TTC549 (cell line): Measurements from ENCODE around the gene MAGI1.
"Not testable (repeated sequence)": the region's sequence is repeated elsewhere in the genome, so short reads cannot be mapped to it uniquely, and the experiment has no call there.

Source experiments
- FAIRE-seq: peaks from 2 replicates; lab custom pipeline; 2012; peaks lifted over from hg19 to GRCh38; lab: Jason Lieb, UNC

The MAGI1 gene

DNA sequence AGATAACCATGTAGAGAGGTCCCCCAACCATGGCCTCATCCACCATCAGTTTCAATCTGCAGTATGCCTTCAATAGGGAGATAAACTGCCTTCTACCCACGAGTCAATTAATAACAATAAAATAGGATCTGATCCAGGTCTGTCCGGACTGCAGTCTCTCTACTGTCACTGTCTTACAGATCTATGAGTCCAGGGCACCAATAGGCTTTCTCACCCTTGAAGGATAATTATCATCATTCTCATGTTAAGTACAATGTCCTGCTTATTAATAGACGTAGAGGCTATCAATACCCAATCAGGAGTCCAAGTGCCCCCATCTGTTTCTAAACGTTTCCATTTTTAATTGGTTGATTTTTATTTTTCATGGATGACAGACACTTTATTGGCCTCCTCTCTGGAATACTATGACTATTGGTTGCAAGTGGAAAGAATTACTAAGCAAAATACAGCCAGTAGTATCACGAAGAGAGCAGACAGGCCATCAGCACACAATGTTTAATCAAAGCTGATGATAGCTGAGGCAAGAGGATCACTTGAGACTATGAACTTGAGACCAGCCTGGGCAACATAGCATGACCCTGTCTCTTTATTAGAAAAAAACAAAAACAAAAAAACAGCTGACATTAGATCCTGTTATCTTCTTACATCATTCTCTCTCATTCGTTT is 480.7 kb downstream of the MAGI1 start:
- no peak for FAIRE-seq

DNA sequence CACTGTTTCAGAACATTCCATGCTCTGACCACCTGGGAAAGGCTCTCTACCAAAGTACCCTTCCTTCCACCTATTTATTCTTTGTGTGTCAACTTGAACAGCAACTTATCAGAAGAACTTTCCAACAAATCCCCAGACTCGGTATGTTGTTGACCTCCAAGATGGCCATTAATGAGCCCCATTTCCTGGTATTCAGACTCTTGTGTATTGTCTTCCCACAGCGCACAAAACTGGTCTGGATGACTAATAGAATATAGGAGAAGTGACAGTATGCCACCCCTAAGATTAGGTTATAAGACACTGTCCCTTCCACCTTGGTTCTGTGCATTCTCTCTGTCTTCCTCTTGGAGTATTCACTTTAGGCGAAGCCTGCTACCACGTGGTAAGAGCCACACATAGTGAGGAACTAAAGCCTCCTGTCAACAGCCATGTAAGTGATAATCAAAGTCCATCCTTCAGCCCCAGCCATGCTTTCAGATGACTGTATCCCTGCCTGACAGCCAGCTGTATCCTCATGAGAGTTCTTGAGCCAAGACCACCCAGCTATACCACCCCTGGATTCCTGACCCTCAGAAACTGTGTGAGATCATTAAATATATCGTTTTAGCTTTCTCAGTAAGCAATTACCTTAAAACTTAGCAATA is 481.7 kb downstream of the MAGI1 start:
- no peak for FAIRE-seq

DNA sequence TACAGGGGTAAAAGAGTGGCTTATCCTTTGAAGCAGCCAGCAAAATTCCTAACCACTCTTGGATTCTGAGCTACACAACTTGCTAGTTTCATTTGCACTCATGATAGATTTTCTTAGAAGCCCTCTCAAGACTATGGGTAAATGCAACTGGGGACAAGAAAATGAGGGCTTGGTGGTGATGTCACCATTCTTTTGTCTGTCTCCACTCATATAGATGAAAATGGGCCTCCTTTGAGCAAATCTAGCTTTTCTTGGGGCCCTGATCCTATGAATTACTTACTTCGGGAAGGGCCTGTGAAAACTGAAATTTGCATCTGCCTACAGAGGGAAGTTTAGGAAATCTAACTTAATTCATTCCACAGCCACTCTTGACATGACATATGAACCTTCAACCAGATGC is 486.3 kb downstream of the MAGI1 start:
- no peak for FAIRE-seq

DNA sequence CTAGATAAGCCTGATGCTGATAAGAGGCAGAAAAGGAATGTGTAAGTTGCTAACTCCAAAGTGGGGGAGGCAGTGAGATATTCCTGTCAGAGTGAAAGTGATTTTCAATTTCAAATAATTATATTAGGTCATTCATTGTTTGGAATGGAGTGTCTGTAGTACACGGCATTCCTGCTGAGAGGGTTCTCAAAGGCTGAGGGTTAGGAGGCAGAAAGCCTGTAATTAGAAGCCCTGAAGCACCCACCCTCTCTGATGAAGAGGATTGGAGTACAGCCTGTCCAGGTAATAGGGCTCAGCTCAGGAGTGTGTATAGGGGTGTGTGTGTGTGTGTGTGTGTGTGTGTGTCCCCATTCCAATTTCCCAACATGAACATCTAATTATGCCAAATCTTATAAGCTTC is 486.8 kb downstream of the MAGI1 start:
- FAIRE-seq: no peak

DNA sequence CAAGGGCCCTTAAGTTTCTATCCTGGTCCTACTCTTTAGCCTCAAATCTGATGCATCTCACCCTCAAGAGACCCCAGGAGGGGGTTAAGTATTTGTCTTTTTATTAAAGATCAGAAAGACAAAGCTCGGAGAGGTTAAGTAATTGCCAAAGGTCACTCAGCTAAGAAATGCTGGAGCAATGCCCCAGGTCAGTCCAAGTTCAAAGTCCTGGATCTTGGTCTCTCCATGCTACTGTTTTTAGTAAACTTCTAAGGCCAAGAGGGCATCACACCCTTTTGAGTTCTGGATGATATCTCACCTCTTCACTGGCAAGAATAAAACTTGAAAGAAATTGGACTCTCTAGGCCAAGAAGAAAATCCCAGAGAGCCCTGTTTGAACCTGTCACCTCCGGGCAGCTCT is 488.6 kb downstream of the MAGI1 start:
- no peak for FAIRE-seq

DNA sequence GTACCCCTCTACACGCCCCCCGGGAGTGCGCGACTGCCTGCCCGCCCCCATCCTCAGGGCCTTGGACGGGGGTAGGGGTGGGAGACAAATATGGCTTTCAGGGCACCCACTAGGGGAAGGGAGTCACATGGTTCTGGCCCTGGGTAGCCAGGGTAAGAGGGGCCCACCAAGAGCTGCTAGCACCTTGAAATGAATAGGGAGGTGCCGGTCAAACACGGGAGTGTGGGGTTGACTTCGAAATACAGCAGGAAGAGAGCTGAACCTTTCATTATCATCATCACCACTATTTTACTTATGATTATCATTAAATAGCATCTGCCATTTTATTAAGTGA is 489.1 kb downstream of the MAGI1 start:
- FAIRE-seq: no peak

DNA sequence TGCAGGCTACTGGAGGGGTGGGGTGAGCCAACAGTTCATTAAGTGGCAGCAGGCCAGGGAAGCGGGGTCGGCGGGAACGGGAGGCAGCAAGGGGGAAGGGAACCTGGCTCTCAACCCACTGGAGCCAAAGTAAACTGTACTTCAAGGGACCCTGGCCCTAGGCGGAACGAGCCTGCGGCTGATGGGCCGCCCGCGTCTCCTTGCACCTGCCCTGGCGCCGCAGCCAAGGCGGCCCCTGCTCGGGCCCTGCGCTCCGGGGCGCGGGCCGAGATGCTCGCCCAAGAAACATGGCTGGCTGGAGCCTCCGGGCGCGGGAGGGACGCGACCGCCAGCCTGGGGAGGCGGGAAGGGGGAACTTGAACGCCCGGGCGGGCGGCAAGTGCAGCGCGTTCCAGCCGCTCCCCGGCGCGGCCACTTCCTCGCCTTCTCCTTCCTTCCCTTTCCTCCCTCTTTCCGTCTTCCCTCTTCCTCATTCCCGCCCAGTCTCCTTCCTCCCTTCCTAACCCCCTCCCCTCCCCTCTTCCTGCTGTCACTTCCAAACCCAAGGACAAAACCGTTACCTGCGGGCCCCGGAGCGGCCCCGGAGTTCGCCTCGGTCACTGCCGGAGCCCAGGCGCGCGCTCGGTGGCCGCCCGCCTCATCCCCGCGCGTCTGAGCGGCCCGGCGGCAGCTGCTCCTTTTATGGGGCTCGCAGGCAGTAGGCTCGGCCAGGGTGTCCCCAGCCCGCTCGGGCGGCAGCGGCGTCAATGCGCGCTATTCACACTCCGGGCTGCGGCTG is 489.7 kb downstream of the MAGI1 start:
- no peak for FAIRE-seq

DNA sequence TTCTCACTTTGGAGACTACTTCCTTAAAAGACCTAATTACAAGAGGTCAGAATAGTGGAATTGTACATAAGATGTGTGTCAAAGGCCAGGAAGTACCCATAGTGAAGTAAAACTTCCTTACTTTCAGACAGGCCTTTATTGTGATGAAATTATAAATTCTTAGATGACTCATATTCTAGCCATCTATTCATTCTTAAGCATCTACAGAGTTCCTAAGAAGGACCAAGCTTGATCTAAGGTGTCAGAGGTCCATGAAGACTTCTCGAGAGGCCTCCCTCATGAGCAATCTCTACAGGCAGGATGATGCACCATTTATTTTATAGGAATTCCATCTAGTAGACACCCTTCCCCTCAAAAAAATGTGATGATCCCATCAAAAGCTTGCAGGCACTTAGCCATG is 493.3 kb downstream of the MAGI1 start:
- no peak for FAIRE-seq

DNA sequence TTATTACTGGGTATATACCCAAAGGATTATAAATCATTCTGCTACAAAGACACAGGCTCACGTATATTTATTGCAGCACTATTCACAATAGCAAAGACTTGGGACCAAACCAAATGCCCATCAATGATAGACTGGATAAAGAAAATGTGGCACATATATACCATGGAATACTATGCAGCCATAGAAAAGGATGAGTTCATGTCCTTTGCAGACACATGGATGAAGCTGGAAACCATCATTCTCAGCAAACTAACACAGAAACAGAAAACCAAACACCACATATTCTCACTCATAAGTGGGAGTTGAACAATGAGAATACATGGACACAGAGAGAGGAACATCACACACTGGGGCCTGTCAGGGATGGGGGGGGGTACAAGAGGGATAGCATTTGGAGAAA is 495.3 kb downstream of the MAGI1 start:
- FAIRE-seq: not testable (repeated sequence)

DNA sequence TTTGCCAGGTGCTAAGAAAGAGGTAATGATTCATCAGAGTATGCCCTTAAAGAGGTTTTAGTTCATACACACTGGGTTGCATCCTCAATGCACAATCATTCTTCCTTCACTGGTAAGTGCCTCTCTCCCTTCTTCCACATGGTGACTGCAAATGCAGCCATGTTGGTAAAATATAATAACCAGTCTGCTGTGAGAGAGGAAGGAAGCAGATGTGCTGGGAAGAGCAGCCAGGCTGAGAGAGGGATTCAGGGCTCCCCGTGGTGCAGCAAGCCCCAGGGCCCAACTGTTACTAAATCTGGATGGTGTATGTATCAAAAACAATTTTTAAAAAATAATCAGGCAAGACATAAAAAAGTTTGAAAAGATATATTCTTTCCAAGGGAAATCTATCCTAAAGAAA is 498.1 kb downstream of the MAGI1 start:
- no peak for FAIRE-seq

DNA sequence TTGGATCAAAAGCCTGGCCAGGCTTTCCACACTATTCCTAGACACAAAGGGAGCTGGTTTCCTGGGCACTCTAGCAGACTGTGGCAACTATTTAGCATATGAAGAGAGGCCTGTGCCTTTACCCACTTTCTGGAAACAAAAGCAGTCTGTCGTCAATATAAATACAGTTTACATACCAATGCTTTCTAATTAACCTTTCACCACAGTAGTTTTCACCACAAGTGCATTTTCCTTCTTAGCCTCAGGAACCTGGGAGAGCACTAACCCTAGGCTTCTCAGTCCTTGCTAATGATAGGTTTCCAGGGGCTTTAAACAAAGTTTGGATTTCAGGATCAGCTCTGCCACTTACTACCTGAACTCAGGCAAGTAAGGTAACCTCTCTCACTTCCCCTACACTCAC is 499.1 kb downstream of the MAGI1 start:
- no peak for FAIRE-seq

DNA sequence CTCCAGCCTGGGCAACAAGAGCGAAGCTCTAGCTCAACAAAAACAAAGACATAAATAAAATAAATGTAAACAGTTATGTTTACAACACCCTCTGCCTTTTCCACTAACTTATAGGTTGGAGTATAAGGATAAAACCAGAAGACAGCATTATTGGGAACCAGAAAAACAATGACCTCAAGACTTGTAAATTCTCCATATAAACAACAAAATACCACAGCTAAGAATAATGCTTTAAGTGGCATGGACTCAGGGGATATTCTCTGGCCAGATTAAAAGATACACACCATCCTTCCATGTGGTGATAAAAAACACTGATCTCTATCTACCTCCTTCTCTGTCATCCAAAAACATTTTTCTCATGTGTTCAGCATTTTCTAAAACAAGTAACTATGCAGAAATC is 500.6 kb downstream of the MAGI1 start:
- no peak for FAIRE-seq

DNA sequence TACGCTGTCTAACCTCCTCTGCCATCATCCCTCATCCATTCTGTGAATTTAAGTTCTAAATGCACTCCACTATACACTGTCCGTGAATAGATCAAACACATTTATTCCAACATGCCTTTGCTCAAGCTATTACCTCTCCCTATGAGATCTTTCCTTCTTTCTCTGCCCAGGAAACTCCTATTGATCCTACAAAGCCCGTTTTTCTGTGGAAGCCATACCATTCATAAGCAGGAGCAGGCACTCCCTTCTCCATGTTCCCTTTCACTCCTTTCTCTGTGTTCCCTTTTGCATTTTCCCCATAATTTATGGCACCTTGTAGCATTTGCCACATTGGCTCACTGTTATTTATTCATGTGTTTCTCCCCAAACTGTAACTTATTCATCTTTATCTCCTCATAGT is 501.6 kb downstream of the MAGI1 start:
- no peak for FAIRE-seq

DNA sequence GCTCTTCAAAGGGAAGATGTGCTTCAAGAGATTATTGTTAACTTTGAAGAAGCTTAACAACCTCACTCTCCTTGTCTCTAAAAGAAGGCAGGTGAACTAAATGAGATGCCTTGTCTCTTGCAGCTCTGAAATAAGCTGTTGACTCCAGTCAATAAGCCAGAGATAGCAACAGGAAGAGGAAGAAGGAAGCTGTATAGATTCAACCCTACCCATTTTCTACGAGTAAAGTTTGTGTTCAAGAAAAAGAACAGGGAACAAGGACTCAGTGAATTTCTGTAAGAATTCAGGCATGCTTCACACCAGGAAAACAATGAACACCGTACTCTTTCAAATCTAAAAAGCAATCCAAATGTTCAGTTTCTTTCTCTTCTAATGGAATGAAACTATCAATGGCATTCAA is 503.5 kb downstream of the MAGI1 start:
- FAIRE-seq: no peak

DNA sequence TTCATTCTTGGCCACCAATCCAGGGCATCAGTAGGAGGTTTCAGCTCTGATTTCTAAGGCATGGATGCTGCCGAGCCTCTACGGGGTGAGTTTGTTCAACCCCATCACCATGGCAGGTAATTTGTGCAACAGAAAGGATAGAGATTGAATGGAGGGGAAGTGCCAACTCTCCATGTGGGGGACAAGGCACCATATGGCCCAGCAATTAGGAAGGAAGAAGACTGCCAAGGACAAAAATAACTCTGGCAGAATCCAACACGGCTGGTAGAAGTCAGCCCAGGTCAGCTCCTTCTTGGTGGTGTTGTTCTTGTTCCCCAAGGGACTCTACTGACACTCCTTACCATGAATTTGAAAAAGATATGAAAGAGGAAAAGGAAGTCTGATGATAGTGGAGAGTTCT is 503.9 kb downstream of the MAGI1 start:
- no peak for FAIRE-seq

DNA sequence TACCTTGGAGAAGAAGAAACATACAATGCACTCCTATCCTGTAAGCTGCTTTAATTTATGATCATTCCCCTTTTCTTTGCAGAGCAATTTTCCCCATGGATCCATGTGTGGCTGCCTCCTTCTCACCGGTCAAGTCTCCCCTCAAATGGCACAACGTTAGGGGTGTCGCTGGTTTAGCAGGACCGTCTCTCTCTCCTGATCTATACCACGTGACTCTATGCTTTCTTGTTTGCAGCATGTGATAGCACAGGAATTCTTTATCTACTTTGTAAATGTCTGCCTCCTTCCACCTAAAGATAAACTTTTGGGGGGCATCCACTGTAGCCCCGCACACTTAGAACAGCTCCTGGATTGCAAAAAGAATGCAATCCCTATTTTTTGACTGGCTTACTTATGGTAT is 506.0 kb downstream of the MAGI1 start:
- no peak for FAIRE-seq

DNA sequence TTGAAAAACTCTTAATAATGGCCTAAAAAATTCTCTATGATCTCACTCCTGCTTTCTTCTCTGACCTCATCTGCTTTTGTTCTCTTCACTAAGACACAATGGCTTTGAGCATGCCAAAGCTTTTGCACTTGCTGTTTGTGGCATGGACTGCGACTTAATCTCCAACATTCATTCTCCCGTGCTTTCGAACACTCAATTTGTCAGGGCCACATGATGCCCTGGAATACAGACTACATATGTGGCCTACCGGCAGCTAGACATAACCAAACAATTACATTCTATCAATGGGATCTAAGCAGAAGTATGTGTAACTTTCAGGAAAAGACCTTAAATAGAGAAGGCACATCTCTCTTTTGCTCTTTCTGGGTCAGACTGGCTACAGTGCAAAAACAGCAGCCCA is 506.5 kb downstream of the MAGI1 start:
- no peak for FAIRE-seq

DNA sequence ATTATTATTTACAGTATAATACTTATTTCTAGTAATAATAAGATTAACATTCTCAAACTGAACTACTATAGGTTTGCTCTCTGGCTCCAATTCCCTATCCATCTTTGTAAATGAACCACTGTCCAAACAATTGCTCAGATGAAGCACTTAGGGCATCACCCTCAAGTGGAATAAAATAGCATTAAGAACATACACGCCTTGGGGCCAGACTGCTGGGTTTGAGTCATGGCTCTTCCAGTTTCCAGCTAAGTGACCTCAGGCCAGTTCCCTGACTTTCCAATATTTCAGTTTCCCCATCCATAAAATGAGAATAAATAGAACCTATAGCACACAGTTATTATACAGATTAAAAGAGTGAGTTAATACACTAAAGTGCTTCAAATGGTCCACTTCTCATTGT is 507.2 kb downstream of the MAGI1 start:
- no peak for FAIRE-seq

DNA sequence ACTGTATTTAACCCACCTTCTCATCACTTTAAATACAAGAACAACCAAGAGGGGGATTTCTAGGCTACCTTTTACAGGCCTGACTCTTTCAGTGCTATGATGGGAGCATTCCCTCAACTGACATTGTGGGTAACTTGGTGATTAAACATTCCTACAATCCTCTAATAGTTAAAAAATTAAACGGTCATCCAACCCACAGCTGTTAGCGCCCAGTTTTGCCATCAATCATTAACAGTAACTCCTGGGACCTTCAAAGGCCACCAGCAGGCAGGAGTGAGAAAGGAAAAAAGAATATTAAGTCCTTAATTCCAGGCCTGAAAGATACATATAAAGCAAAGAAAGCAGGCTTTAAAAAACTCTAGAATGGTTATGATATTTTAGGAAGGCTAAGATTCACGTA is 512.1 kb downstream of the MAGI1 start:
- no peak for FAIRE-seq

DNA sequence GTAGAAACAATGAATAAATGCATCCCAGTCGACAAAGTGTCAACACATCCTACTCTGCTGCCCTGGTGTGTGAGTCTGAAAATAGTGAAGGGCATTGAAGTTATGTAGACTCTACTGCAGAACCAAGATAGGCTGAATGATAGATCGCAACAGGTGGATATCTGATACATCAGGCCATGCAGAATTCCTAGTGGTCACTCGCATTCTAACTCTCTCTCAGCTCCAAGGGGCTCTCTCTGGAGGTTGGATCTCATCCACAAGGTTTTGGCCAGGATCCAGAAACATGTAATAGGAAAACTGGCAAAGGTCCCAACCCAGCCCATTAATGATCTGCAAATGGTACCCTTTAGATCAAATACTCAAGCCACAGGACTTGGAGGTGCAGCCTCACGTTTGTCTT is 514.1 kb downstream of the MAGI1 start:
- no peak for FAIRE-seq

DNA sequence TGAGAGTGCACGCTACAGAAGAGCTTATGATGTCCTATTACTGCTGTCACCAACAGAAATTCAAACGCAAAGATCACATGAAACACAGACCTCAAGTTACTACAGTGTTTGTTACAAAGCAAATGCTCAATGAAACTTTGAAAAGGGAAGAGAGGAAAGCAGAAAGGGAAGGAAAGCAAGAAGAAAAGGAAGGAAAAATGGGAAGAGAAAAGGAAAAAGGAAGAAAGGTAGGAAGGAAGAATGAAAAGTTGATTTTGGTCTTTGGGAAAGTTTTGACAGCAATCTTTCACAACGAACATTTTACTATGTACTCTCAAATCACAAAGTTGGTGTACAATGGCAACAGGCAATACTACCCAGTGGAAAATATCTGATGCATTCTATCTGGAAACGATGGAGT is 514.8 kb downstream of the MAGI1 start:
- FAIRE-seq: no peak

DNA sequence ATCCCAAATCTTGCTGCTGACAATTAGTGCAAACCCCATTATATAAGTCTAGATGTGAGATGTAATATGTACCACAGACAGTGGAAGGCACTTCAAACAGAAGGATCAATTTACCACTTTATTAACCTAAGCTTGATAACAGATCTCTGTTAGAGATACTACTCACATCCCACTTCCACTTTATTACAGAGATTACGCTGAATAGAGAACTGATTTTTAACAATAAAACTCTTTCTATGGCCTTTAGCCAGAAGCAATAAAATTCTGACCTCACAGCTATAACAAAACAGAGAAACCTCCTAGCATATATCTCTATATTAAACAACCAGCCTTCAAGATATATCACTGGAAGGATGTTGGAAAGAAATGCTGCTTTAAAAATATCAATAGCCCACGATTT is 517.7 kb downstream of the MAGI1 start:
- FAIRE-seq: no peak

DNA sequence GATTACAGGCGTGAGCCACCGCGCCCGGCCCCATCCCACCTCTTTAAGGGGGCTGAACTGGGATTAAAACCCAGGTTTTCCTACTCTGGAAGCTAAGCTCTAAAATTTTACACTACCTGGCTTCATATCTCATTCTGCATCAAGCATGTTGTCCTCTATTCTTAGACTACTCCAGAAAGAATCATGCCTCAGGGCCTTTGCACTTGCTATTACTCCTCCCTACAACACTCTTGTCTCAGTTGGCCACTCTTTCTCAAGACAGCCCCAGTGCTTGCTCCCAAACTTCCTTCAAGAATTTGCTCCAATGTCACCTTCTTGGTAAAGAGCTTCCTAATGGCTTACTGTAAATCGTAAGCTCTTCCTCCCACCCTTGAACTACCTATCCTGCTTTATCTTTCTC is 521.7 kb downstream of the MAGI1 start:
- no peak for FAIRE-seq

DNA sequence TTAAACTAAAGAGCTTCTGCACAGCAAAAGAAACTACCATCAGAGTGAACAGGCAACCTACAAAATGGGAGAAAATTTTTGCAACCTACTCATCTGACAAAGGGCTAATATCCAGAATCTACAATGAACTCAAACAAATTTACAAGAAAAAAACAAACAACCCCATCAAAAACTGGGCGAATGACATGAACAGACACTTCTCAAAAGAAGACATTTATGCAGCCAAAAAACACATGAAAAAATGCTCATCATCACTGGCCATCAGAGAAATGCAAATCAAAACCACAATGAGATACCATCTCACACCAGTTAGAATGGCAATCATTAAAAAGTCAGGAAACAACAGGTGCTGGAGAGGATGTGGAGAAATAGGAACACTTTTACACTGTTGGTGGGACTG is 524.4 kb downstream of the MAGI1 start:
- FAIRE-seq: not testable (repeated sequence)
